Measurements from ENCODE around the gene PLEKHA7. TPM values are rescaled to one million over a fixed set of nuclear protein-coding genes. Genes with fewer than 3 reads are reported as not detected.

PLEKHA7 gene
- total RNA-seq, 1 donor from 2014 or later = 77.1 TPM

- H3K36me3 Mint-ChIP-seq (ENCODE audit: insufficient read depth) = peaks cover 40% of the 10 kb centered on the region
- TF ChIP-seq CTCF (IDR thresholded peaks at IDR 0.05; ENCODE audit: unreplicated experiment) = no peak
- no peak overlapping the region for H3K4me3 Mint-ChIP-seq (ENCODE audit: low read depth)
- no peak overlapping the region for H3K27ac Mint-ChIP-seq
- no peaks in the 10 kb centered on the region for H3K9me3 Mint-ChIP-seq (ENCODE audit: low read depth)
- no peaks in the 10 kb centered on the region for H3K27me3 Mint-ChIP-seq
- DNase-seq (ENCODE audit: low spot score, unreplicated experiment) = no peak
- peaks cover 14% of the 10 kb centered on the region for H3K4me1 Mint-ChIP-seq (ENCODE audit: low read depth)
These were observed 187.1 kb downstream of the PLEKHA7 start for GRCh38 chr11:16827139-16827538.

DNA sequence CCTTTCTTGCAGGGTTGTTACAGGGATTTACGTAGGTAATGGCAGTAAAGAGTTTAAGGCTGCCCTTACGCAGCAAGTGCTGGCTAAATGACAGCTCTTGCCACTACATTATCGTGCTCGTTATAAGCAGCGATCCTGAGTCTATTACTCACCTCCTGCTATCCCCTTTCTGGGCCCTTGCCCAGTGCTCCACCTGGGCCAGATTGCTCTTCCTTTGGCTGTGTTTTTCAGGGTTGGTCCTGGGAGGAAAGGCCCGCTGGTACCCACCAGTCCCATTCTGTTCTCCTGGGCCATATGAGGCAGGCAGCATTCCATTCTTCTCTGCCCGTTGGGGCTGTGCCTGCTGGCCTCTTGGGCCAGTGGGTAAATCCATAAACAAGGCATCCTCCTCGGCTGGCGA is 188.2 kb downstream of the PLEKHA7 start:
- no peak overlapping the region for H3K4me3 Mint-ChIP-seq (ENCODE audit: low read depth)
- H3K27ac Mint-ChIP-seq = no peak overlapping the region

DNA sequence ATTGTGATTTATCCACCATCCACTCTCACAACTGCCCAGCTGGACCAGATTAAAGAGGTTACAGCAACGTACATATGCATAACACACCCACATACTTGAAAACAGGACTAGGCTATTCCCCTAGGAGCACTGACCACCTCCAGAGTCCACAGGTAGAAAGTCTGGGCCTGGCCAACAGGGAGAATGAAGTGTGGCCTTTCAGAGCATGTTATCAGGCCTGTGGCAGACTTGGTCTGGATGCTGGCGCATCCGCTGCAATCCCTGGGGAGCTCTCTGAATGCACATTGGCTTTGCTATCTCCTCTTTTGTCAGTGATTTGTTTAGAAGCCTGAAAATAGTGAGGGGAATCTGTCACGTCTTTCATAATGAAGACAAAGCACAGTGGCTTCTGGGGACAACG is 189.1 kb downstream of the PLEKHA7 start:
- peaks cover 31% of the 10 kb centered on the region for H3K4me1 Mint-ChIP-seq (ENCODE audit: low read depth)
- peak overlapping the region; percentile 11 for H3K27ac Mint-ChIP-seq
- TF ChIP-seq CTCF (IDR thresholded peaks at IDR 0.05; ENCODE audit: unreplicated experiment) = no peak
- peaks cover 32% of the 10 kb centered on the region for H3K36me3 Mint-ChIP-seq (ENCODE audit: insufficient read depth)
- DNase-seq (ENCODE audit: low spot score, unreplicated experiment) = no peak
- no peak overlapping the region for H3K4me3 Mint-ChIP-seq (ENCODE audit: low read depth)
- H3K27me3 Mint-ChIP-seq = no peaks in the 10 kb centered on the region
- no peaks in the 10 kb centered on the region for H3K9me3 Mint-ChIP-seq (ENCODE audit: low read depth)

More for the DNA sequence above, 188.2 kb downstream of the PLEKHA7 start:
- no peaks in the 10 kb centered on the region for H3K27me3 Mint-ChIP-seq
- peaks cover 22% of the 10 kb centered on the region for H3K4me1 Mint-ChIP-seq (ENCODE audit: low read depth)
- H3K9me3 Mint-ChIP-seq (ENCODE audit: low read depth) = no peaks in the 10 kb centered on the region
- no peak for DNase-seq (ENCODE audit: low spot score, unreplicated experiment)
- H3K36me3 Mint-ChIP-seq (ENCODE audit: insufficient read depth) = peaks cover 37% of the 10 kb centered on the region
- TF ChIP-seq CTCF (IDR thresholded peaks at IDR 0.05; ENCODE audit: unreplicated experiment) = no peak

- Mint-ChIP-seq H3K27ac (peak overlapping the region; percentile 72), H3K36me3 (ENCODE audit: insufficient read depth) (peaks cover 23% of the 10 kb centered on the region), H3K9me3 (ENCODE audit: low read depth) (no peaks in the 10 kb centered on the region), H3K4me1 (ENCODE audit: low read depth) (peaks cover 24% of the 10 kb centered on the region), H3K27me3 (no peaks in the 10 kb centered on the region), H3K4me3 (ENCODE audit: low read depth) (no peak overlapping the region)
- peak; percentile 91 for TF ChIP-seq CTCF (IDR thresholded peaks at IDR 0.05; ENCODE audit: unreplicated experiment)
- peak; percentile 59 for DNase-seq (ENCODE audit: low spot score, unreplicated experiment)
These were observed 193.7 kb downstream of the PLEKHA7 start for GRCh38 chr11:16820324-16821092.

GRCh38 chr11:16818284-16818683 is 195.9 kb downstream of the PLEKHA7 start:
- DNase-seq (ENCODE audit: low spot score, unreplicated experiment) = no peak
- no peak overlapping the region for H3K4me3 Mint-ChIP-seq (ENCODE audit: low read depth)
- H3K4me1 Mint-ChIP-seq (ENCODE audit: low read depth) = peaks cover 24% of the 10 kb centered on the region
- H3K36me3 Mint-ChIP-seq (ENCODE audit: insufficient read depth) = peaks cover 23% of the 10 kb centered on the region
- H3K27me3 Mint-ChIP-seq = no peaks in the 10 kb centered on the region
- no peak for TF ChIP-seq CTCF (IDR thresholded peaks at IDR 0.05; ENCODE audit: unreplicated experiment)
- H3K9me3 Mint-ChIP-seq (ENCODE audit: low read depth) = no peaks in the 10 kb centered on the region
- peak overlapping the region; percentile 36 for H3K27ac Mint-ChIP-seq
